ENCODE data around the gene ZBTB5. TPM values are rescaled to one million over a fixed set of nuclear protein-coding genes. Genes with fewer than 3 reads are reported as not detected.

ZBTB5 gene
- total and polyA plus RNA-seq, 2 donors from 2014 or later = 6.1 to 14.1 TPM

GRCh38 chr9:37445832-37446231 is 19.4 kb downstream of the ZBTB5 start:
- no peak for TF ChIP-seq CTCF (IDR thresholded peaks at IDR 0.05; ENCODE audit: borderline replicate concordance, extremely low read depth, insufficient read depth)
- Histone ChIP-seq H3K36me3 (ENCODE audit: control insufficient read depth in 2 of 3, insufficient read depth in 3 of 3, low read length in 3 of 3) (peaks cover 4 to 14% (median 13%) of the 10 kb centered on the region in 3 donors), H3K27me3 (ENCODE audit: control insufficient read depth, insufficient read depth, low read length) (no peaks in the 10 kb centered on the region), H3K4me1 (ENCODE audit: control insufficient read depth in 2 of 3, insufficient read depth in 2 of 3, low read depth in 1 of 3, low read length in 3 of 3) (peaks cover 0 to 2% (median 0%) of the 10 kb centered on the region in 3 donors), H3K9ac (ENCODE audit: low read length in 3 of 3) (no peak overlapping the region), H3K4me3 (ENCODE audit: low read length in 3 of 3) (no peak overlapping the region), H3K9me3 (ENCODE audit: control insufficient read depth in 2 of 3, insufficient read depth in 1 of 3, low read length in 3 of 3) (no peaks in the 10 kb centered on the region), H3K27ac (ENCODE audit: low read depth in 2 of 2, low read length in 2 of 2) (no peak overlapping the region)
- no peak for DNase-seq
- intact Hi-C loops (cut with DNase I) = no loop called here
- no peak for FAIRE-seq

- H3K36me3 ChIP-seq (ENCODE audit: control insufficient read depth in 2 of 3, insufficient read depth in 3 of 3, low read length in 3 of 3) = peaks cover 4 to 23% (median 18%) of the 10 kb centered on the region in 3 donors
- H3K9ac ChIP-seq (ENCODE audit: low read length in 3 of 3) = no peak overlapping the region
- peaks cover 0 to 2% (median 0%) of the 10 kb centered on the region in 3 donors for H3K4me1 ChIP-seq (ENCODE audit: control insufficient read depth in 2 of 3, insufficient read depth in 2 of 3, low read depth in 1 of 3, low read length in 3 of 3)
- no peak overlapping the region for H3K4me3 ChIP-seq (ENCODE audit: low read length in 3 of 3)
- DNase-seq = no peak
- no peak overlapping the region for H3K27ac ChIP-seq (ENCODE audit: low read depth in 2 of 2, low read length in 2 of 2)
- TF ChIP-seq CTCF (IDR thresholded peaks at IDR 0.05; ENCODE audit: borderline replicate concordance, extremely low read depth, insufficient read depth) = no peak
- intact Hi-C loops (cut with DNase I) = no loop called here
- no peaks in the 10 kb centered on the region for H3K9me3 ChIP-seq (ENCODE audit: control insufficient read depth in 2 of 3, insufficient read depth in 1 of 3, low read length in 3 of 3)
- FAIRE-seq = no peak
- H3K27me3 ChIP-seq (ENCODE audit: control insufficient read depth, insufficient read depth, low read length) = no peaks in the 10 kb centered on the region
Measured at GRCh38 chr9:37444890-37445289, 20.4 kb downstream of the ZBTB5 start.

GRCh38 chr9:37443566-37443965 is 21.7 kb downstream of the ZBTB5 start:
- Histone ChIP-seq H3K4me1 (ENCODE audit: control insufficient read depth in 2 of 3, insufficient read depth in 2 of 3, low read depth in 1 of 3, low read length in 3 of 3) (peaks cover 0 to 2% (median 0%) of the 10 kb centered on the region in 3 donors), H3K4me3 (ENCODE audit: low read length in 3 of 3) (no peak overlapping the region), H3K36me3 (ENCODE audit: control insufficient read depth in 2 of 3, insufficient read depth in 3 of 3, low read length in 3 of 3) (peaks cover 7 to 35% (median 28%) of the 10 kb centered on the region in 3 donors), H3K9me3 (ENCODE audit: control insufficient read depth in 2 of 3, insufficient read depth in 1 of 3, low read length in 3 of 3) (no peaks in the 10 kb centered on the region), H3K27me3 (ENCODE audit: control insufficient read depth, insufficient read depth, low read length) (no peaks in the 10 kb centered on the region), H3K9ac (ENCODE audit: low read length in 3 of 3) (no peak overlapping the region), H3K27ac (ENCODE audit: low read depth in 2 of 2, low read length in 2 of 2) (no peak overlapping the region)
- FAIRE-seq (no peak), DNase-seq (no peak)
- intact Hi-C loops (cut with DNase I) = no loop called here
- no peak for TF ChIP-seq CTCF (IDR thresholded peaks at IDR 0.05; ENCODE audit: borderline replicate concordance, extremely low read depth, insufficient read depth)

GRCh38 chr9:37442556-37442955 is 22.7 kb downstream of the ZBTB5 start:
- H3K36me3 ChIP-seq (ENCODE audit: control insufficient read depth in 2 of 3, insufficient read depth in 3 of 3, low read length in 3 of 3) = peaks cover 8 to 43% (median 32%) of the 10 kb centered on the region in 3 donors

More at GRCh38 chr9:37442556-37442955, 22.7 kb downstream of the ZBTB5 start:
- no peak overlapping the region for H3K27ac ChIP-seq (ENCODE audit: low read depth in 2 of 2, low read length in 2 of 2)
- FAIRE-seq = no peak
- TF ChIP-seq CTCF (IDR thresholded peaks at IDR 0.05; ENCODE audit: borderline replicate concordance, extremely low read depth, insufficient read depth) = no peak
- intact Hi-C loops (cut with DNase I) = no loop called here
- peaks cover 0 to 2% (median 0%) of the 10 kb centered on the region in 3 donors for H3K4me1 ChIP-seq (ENCODE audit: control insufficient read depth in 2 of 3, insufficient read depth in 2 of 3, low read depth in 1 of 3, low read length in 3 of 3)
- no peak overlapping the region for H3K4me3 ChIP-seq (ENCODE audit: low read length in 3 of 3)
- H3K27me3 ChIP-seq (ENCODE audit: control insufficient read depth, insufficient read depth, low read length) = no peaks in the 10 kb centered on the region
- no peak overlapping the region for H3K9ac ChIP-seq (ENCODE audit: low read length in 3 of 3)
- no peak for DNase-seq
- no peaks in the 10 kb centered on the region for H3K9me3 ChIP-seq (ENCODE audit: control insufficient read depth in 2 of 3, insufficient read depth in 1 of 3, low read length in 3 of 3)

All from kidney (tissue), 14 donors.